ENCODE measurements around the gene PRSS27.
"Not testable (repeated sequence)": the region's sequence is repeated elsewhere in the genome, so short reads cannot be mapped to it uniquely, and the experiment has no call there.

Gene PRSS27

GRCh38 chr16:2708290-2708639, 11.8 kb downstream of the PRSS27 start:
- no peak for DNase-seq (ENCODE audit: low spot score)

- DNase-seq (ENCODE audit: low spot score), result peak; percentile 83
Measured at GRCh38 chr16:2707368-2708289, 12.4 kb downstream of the PRSS27 start.

GRCh38 chr16:2706611-2707311, 13.3 kb downstream of the PRSS27 start:
- DNase-seq (ENCODE audit: low spot score), result no peak

- no peak for DNase-seq (ENCODE audit: low spot score)
Measured at GRCh38 chr16:2706085-2706484, 13.9 kb downstream of the PRSS27 start.

- no peak for DNase-seq (ENCODE audit: low spot score)
Measured at GRCh38 chr16:2705351-2705750, 14.7 kb downstream of the PRSS27 start.

GRCh38 chr16:2704983-2705275, 15.1 kb downstream of the PRSS27 start:
- no peak for DNase-seq (ENCODE audit: low spot score)

GRCh38 chr16:2704166-2704982, 15.7 kb downstream of the PRSS27 start:
- no peak for DNase-seq (ENCODE audit: low spot score)

GRCh38 chr16:2702871-2703745, 16.9 kb downstream of the PRSS27 start:
- peak; percentile 72 for DNase-seq (ENCODE audit: low spot score)

- no peak for DNase-seq (ENCODE audit: low spot score)
Measured at GRCh38 chr16:2702438-2702825, 17.6 kb downstream of the PRSS27 start.

- no peak for DNase-seq (ENCODE audit: low spot score)
Measured at GRCh38 chr16:2701713-2702437, 18.1 kb downstream of the PRSS27 start.

GRCh38 chr16:2701272-2701671, 18.8 kb downstream of the PRSS27 start:
- DNase-seq (ENCODE audit: low spot score), result no peak

GRCh38 chr16:2700786-2701185, 19.2 kb downstream of the PRSS27 start:
- no peak for DNase-seq (ENCODE audit: low spot score)

GRCh38 chr16:2699791-2700600, 20.0 kb downstream of the PRSS27 start:
- no peak for DNase-seq (ENCODE audit: low spot score)

GRCh38 chr16:2698965-2699750, 20.9 kb downstream of the PRSS27 start:
- DNase-seq (ENCODE audit: low spot score), result no peak

GRCh38 chr16:2698103-2698870, 21.7 kb downstream of the PRSS27 start:
- no peak for DNase-seq (ENCODE audit: low spot score)

GRCh38 chr16:2697401-2697948, 22.5 kb downstream of the PRSS27 start:
- no peak for DNase-seq (ENCODE audit: low spot score)

GRCh38 chr16:2696601-2697250, 23.3 kb downstream of the PRSS27 start:
- not testable (repeated sequence) for DNase-seq (ENCODE audit: low spot score)
